ENCODE data around the gene MOB3A. TPM values are rescaled to one million over a fixed set of nuclear protein-coding genes. Genes with fewer than 3 reads are reported as not detected.

Gene MOB3A
- total and polyA plus RNA-seq, 9 of the 15 experiments (the other 6 are each of a cell fraction or from before 2014, with no cell fraction given), result 1.1 to 24.1 (median 6.0) TPM

GRCh38 chr19:2059422-2060201 is 36.5 kb downstream of the MOB3A start (continued):
- peak; percentile 28 for TF ChIP-seq PRDM10 (IDR thresholded peaks at IDR 0.05; ENCODE audit: partially characterized antibody)
- TF ChIP-seq RBM34 (IDR thresholded peaks at IDR 0.05; ENCODE audit: borderline replicate concordance, insufficient read depth, low read length), result no peak
- TF ChIP-seq THAP12 (CRISPR knock-in tag; IDR thresholded peaks at IDR 0.05), result no peak; the same call in none of the 2 replicates
- peak; percentile 94 for TF ChIP-seq CTBP1 (IDR thresholded peaks at IDR 0.05; ENCODE audit: borderline replicate concordance)
- TF ChIP-seq, protein P1, sequence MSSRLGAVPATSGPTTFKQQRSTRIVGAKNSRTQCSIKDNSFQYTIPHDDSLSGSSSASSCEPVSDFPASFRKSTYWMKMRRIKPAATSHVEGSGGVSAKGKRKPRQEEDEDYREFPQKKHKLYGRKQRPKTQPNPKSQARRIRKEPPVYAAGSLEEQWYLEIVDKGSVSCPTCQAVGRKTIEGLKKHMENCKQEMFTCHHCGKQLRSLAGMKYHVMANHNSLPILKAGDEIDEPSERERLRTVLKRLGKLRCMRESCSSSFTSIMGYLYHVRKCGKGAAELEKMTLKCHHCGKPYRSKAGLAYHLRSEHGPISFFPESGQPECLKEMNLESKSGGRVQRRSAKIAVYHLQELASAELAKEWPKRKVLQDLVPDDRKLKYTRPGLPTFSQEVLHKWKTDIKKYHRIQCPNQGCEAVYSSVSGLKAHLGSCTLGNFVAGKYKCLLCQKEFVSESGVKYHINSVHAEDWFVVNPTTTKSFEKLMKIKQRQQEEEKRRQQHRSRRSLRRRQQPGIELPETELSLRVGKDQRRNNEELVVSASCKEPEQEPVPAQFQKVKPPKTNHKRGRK (tag; IDR thresholded peaks at IDR 0.05), result no peak
- TF ChIP-seq ZBTB43 (CRISPR knock-in tag; IDR thresholded peaks at IDR 0.05), result no peak
- TF ChIP-seq TCFL5 (CRISPR knock-in tag; conservative IDR thresholded peaks at IDR 0.05), result no peak
- TF ChIP-seq MXI1 (IDR thresholded peaks at IDR 0.05; ENCODE audit: low read depth, low read length), result peak; percentile 29; the same call in 1 of the 2 replicates
- TF ChIP-seq, protein P2, sequence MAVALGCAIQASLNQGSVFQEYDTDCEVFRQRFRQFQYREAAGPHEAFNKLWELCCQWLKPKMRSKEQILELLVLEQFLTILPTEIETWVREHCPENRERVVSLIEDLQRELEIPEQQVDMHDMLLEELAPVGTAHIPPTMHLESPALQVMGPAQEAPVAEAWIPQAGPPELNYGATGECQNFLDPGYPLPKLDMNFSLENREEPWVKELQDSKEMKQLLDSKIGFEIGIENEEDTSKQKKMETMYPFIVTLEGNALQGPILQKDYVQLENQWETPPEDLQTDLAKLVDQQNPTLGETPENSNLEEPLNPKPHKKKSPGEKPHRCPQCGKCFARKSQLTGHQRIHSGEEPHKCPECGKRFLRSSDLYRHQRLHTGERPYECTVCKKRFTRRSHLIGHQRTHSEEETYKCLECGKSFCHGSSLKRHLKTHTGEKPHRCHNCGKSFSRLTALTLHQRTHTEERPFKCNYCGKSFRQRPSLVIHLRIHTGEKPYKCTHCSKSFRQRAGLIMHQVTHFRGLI (CRISPR knock-in tag; IDR thresholded peaks at IDR 0.05), result peak; percentile 11; the same call in 1 of the 2 replicates
- TF ChIP-seq MTA1 (IDR thresholded peaks at IDR 0.05; ENCODE audit: borderline replicate concordance), result peak; percentile 43; the same call in 1 of the 2 replicates
- TF ChIP-seq FOXP1 (CRISPR knock-in tag; IDR thresholded peaks at IDR 0.05), result peak; percentile 91
- TF ChIP-seq SMARCC2 (IDR thresholded peaks at IDR 0.05; ENCODE audit: low read depth), result peak; percentile 70
- peak; percentile 93 for TF ChIP-seq L3MBTL2 (IDR thresholded peaks at IDR 0.05)

All from K562 (cell line).